T-helper 17 cell (primary cell): ENCODE results near the gene SLC16A6. TPM values are rescaled to one million over a fixed set of nuclear protein-coding genes. Genes with fewer than 3 reads are reported as not detected.
"Not testable (repeated sequence)": the region's sequence is repeated elsewhere in the genome, so short reads cannot be mapped to it uniquely, and the experiment has no call there.

ENCODE experiments used
- ATAC-seq: fragments of 150-1000 bp; cut with Tn5 transposase; 2 replicates; pipeline ENCODE4 v1.10.0; 2021; ENCODE audit warnings: mild to moderate bottlenecking, moderate library complexity
- DNase-seq, 3 donors: peaks; one replicate each; pipeline versions ENCODE4 v3.0.0 to v3.0.0-alpha.2; 2020 to 2021
- H3K9me3 ChIP-seq: one replicate; pipeline ENCODE4 v1.7.0; 2013; ENCODE audit warnings: low read length, mild to moderate bottlenecking; ENCODE audit not compliant: control insufficient read depth, poor library complexity, severe bottlenecking
- H3K27ac Mint-ChIP-seq: one replicate; pipeline ENCODE4 v1.8.0; 2022; ENCODE audit warnings: mild to moderate bottlenecking, moderate library complexity, mixed read lengths
- H3K27me3 Mint-ChIP-seq: one replicate; pipeline ENCODE4 v1.8.0; 2022; ENCODE audit warnings: mixed read lengths
- H3K36me3 Mint-ChIP-seq: one replicate; pipeline ENCODE4 v1.8.0; 2022; ENCODE audit warnings: low read depth, mixed read lengths
- H3K4me1 Mint-ChIP-seq: one replicate; pipeline ENCODE4 v1.8.0; 2022; ENCODE audit warnings: mild to moderate bottlenecking, mixed read lengths
- H3K4me3 Mint-ChIP-seq: one replicate; pipeline ENCODE4 v1.8.0; 2022; ENCODE audit warnings: mild to moderate bottlenecking, moderate library complexity, mixed read lengths
- total RNA-seq, 4 donors: library from RNA in 2 of 4; stranded (reverse) in 2 of 4; gene quantifications; one replicate each; pipeline ENCODE4 v1.2.3 and lab custom pipeline; 2022 to 2026

SLC16A6 gene
- total RNA-seq, 2 donors from 2014 or later, result 6.4 to 9.8 TPM

- Mint-ChIP-seq H3K4me1 (peaks cover 56% of the 10 kb centered on the region), H3K4me3 (peak overlapping the region; percentile 98), H3K36me3 (no peaks in the 10 kb centered on the region), H3K27ac (peak overlapping the region; percentile 89), H3K27me3 (no peaks in the 10 kb centered on the region)
- DNase-seq, result no peak
- no peaks in the 10 kb centered on the region for H3K9me3 ChIP-seq
- ATAC-seq, result no peak
These were observed 1.7 kb upstream of the SLC16A6 start for GRCh38 chr17:68292689-68293040.

DNA sequence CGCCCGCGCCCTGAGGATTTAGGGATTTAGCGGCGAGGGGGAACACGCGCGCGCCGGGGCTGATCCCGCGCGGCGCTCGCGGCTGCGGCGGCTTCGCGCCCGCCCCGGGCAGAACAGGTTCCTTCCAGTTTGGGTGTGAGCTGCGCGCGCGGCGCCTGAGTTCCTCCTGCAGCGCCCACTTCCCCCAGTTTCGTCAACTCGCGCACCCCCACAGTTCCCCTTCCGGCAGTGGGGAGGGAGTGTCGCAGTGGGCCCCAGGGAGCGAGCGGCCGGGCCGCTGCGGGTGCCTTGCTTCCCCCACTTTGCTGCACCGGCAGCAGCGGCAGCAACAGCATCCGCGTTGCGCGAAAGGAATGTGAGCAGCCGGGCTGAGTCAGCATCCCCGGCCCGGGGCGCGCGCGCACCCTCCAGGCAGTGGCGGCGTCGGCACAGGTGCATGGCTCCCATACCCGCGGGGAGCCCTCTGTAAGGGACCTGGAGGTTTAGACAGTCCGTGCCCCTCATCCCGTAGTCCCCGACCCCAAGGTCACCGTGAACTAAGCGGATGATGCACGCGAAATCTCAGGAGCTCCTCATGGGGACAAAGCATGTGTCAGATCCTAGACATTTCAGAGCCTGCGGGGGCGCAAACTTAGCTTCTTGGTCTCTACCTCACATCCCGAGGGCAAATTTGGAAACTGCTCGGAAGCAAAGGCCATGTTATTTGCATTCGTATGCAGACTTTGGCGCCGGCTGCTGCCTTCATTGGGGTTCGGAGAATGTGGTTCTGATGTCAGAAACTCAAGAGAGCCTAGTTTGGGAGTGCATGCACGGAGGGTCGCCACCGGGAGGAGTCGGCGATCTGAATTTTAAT is 1.1 kb upstream of the SLC16A6 start:
- no peaks in the 10 kb centered on the region for H3K27me3 Mint-ChIP-seq

DNA sequence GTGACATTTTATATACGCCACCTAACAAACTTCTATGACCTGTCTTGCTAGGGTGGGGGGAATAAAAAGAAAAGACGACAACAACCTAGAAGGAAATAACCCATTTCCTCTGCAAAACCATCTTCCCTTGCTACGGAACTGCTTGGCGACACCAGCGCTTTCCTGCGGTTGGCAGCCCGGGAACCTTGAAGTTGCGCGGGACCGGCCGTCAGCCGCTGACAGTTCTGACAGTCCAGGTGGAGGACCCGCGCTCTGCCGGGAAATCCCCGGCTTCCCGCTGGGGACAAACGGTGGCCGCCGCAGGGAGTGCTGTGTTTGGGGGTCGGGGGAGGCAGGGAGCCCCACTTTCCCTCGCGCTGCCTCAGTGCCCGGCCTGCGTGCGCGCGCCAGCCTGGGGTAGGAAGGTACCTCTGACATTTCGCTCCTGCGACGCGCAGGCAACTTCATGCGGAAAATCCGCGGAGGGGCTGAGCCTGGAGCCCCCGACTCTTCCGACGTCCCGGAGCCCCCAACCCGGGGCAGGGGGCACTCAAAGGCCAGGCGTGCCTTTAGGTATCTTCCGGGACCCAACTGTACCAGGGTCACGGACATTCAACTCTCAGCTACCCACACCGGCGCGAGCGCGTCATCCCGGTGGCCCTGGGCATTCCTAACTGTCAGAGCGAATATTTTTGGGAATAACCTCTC is 516 bp downstream of the SLC16A6 start:
- peaks cover 46% of the 10 kb centered on the region for H3K4me1 Mint-ChIP-seq
- peak overlapping the region; percentile 98 for H3K27ac Mint-ChIP-seq
- no peaks in the 10 kb centered on the region for H3K36me3 Mint-ChIP-seq
- no peaks in the 10 kb centered on the region for H3K9me3 ChIP-seq
- peak overlapping the region; percentile 98 for H3K4me3 Mint-ChIP-seq
- H3K27me3 Mint-ChIP-seq, result no peaks in the 10 kb centered on the region
- DNase-seq (peak; percentile 49 to 63 (median 57)), ATAC-seq (peak; percentile 21)

More for the DNA sequence above, 1.1 kb upstream of the SLC16A6 start:
- DNase-seq (peak; percentile 85 to 92 (median 85)), ATAC-seq (peak; percentile 76)
- H3K4me3 Mint-ChIP-seq, result peak overlapping the region; percentile 98
- no peaks in the 10 kb centered on the region for H3K9me3 ChIP-seq
- H3K36me3 Mint-ChIP-seq, result no peaks in the 10 kb centered on the region
- peak overlapping the region; percentile 89 for H3K27ac Mint-ChIP-seq
- peaks cover 55% of the 10 kb centered on the region for H3K4me1 Mint-ChIP-seq

DNA sequence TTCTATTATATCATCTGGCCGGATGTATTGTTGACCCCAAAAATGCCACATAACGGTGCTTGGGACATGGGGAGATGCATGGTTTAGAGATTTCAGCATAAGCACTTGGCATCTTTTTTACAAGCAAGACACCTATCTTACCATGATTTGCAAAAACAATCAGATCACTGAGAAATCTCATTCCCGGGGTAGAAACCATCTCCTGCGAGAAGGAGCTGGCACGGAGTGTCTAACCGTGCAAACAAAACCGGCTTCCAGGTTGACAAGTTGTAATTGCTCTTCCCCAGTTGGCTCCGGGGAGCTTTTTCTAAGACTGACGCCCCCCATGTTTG is 1.0 kb downstream of the SLC16A6 start:
- H3K36me3 Mint-ChIP-seq, result no peaks in the 10 kb centered on the region
- peak overlapping the region; percentile 98 for H3K27ac Mint-ChIP-seq
- DNase-seq (no peak), ATAC-seq (no peak)
- no peaks in the 10 kb centered on the region for H3K9me3 ChIP-seq
- peaks cover 44% of the 10 kb centered on the region for H3K4me1 Mint-ChIP-seq
- peak overlapping the region; percentile 98 for H3K4me3 Mint-ChIP-seq
- H3K27me3 Mint-ChIP-seq, result no peaks in the 10 kb centered on the region

- Mint-ChIP-seq H3K4me3 (peak overlapping the region; percentile 98), H3K27me3 (no peaks in the 10 kb centered on the region), H3K36me3 (no peaks in the 10 kb centered on the region), H3K4me1 (peaks cover 40% of the 10 kb centered on the region), H3K27ac (peak overlapping the region; percentile 98)
- DNase-seq (no peak), ATAC-seq (no peak)
- no peaks in the 10 kb centered on the region for H3K9me3 ChIP-seq
These were observed 1.5 kb downstream of the SLC16A6 start for GRCh38 chr17:68289473-68289872.

- Mint-ChIP-seq H3K4me3 (peak overlapping the region; percentile 98), H3K27me3 (no peaks in the 10 kb centered on the region), H3K27ac (peak overlapping the region; percentile 98), H3K4me1 (peaks cover 40% of the 10 kb centered on the region), H3K36me3 (no peaks in the 10 kb centered on the region)
- DNase-seq, result no peak
- no peaks in the 10 kb centered on the region for H3K9me3 ChIP-seq
- ATAC-seq, result no peak
These were observed 2.1 kb downstream of the SLC16A6 start for GRCh38 chr17:68288804-68289203.

GRCh38 chr17:68288375-68288774 is 2.6 kb downstream of the SLC16A6 start:
- Mint-ChIP-seq H3K4me3 (no peak overlapping the region), H3K4me1 (peaks cover 40% of the 10 kb centered on the region), H3K27ac (peak overlapping the region; percentile 98), H3K27me3 (no peaks in the 10 kb centered on the region), H3K36me3 (no peaks in the 10 kb centered on the region)
- no peaks in the 10 kb centered on the region for H3K9me3 ChIP-seq
- DNase-seq (no peak), ATAC-seq (no peak)

DNA sequence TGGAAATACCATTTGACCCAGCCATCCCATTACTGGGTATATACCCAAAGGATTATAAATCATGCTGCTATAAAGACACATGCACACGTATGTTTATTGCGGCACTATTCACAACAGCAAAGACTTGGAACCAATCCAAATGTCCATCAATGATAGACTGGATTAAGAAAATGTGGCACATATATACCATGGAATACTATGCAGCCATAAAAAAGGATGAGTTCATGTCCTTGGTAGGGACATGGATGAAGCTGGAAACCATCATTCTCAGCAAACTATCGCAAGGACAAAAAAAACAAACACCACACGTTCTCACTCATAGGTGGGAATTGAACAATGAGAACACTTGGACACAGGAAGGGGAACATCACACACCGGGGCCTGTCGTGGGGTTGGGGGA is 9.0 kb downstream of the SLC16A6 start:
- not testable (repeated sequence) for H3K27me3 Mint-ChIP-seq, ATAC-seq, H3K4me1 Mint-ChIP-seq, H3K9me3 ChIP-seq, DNase-seq, H3K4me3 Mint-ChIP-seq, H3K27ac Mint-ChIP-seq, H3K36me3 Mint-ChIP-seq

DNA sequence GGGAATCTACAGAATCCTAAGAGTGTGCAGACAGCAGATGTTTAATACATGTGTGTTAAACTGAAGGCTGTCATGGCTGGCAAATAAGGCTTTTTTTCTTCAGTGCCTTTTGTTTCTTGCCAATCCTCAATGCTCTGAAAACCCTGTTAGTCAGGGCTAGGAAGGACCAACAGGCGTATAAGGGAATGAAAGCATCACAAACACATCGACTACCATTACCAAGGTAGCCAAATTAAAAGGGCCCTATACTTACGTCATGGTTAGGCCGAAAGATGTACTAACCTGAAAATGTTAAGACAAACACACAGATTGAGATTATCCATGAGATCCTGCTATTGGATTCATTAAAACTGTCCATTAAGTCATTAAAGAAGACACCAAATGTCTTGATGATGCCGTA is 13.1 kb downstream of the SLC16A6 start:
- no peak overlapping the region for H3K27ac Mint-ChIP-seq
- peaks cover 5% of the 10 kb centered on the region for H3K36me3 Mint-ChIP-seq

GRCh38 chr17:68276339-68276738 is 14.6 kb downstream of the SLC16A6 start:
- not testable (repeated sequence) for DNase-seq, H3K4me3 Mint-ChIP-seq

More for the DNA sequence above, 13.1 kb downstream of the SLC16A6 start:
- H3K27me3 Mint-ChIP-seq, result no peaks in the 10 kb centered on the region
- H3K4me1 Mint-ChIP-seq, result peaks cover 7% of the 10 kb centered on the region
- DNase-seq (no peak), ATAC-seq (no peak)
- no peak overlapping the region for H3K4me3 Mint-ChIP-seq
- no peaks in the 10 kb centered on the region for H3K9me3 ChIP-seq

GRCh38 chr17:68273722-68274121 is 17.2 kb downstream of the SLC16A6 start:
- H3K9me3 ChIP-seq, result no peaks in the 10 kb centered on the region
- ATAC-seq (no peak), DNase-seq (no peak)
- Mint-ChIP-seq H3K27me3 (no peaks in the 10 kb centered on the region), H3K4me3 (no peak overlapping the region), H3K4me1 (peaks cover 2% of the 10 kb centered on the region), H3K27ac (no peak overlapping the region), H3K36me3 (peaks cover 2% of the 10 kb centered on the region)

More at GRCh38 chr17:68276339-68276738, 14.6 kb downstream of the SLC16A6 start:
- not testable (repeated sequence) for H3K9me3 ChIP-seq, H3K4me1 Mint-ChIP-seq, H3K27ac Mint-ChIP-seq, ATAC-seq, H3K36me3 Mint-ChIP-seq, H3K27me3 Mint-ChIP-seq

DNA sequence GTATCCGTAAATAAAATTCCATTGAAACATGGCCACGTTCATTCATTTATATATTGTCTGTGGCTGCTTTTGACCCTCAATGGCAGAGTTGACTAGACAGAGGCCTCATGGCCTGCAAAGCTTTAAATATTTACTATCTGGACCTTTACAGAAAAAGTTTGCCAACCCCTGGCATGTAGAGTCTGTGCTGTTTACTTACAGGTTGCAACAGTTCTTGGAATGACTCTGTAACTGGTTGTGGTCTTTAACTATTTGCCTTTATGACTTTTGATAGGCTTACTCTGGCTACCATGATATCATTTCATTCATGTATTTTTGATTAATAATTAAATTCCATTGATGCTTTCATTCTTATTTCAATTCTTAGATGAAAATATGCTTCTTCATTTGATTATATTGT is 25.1 kb downstream of the SLC16A6 start:
- not testable (repeated sequence) for H3K9me3 ChIP-seq, H3K27me3 Mint-ChIP-seq, ATAC-seq, H3K36me3 Mint-ChIP-seq, DNase-seq, H3K27ac Mint-ChIP-seq, H3K4me3 Mint-ChIP-seq
- H3K4me1 Mint-ChIP-seq, result peaks cover 15% of the 10 kb centered on the region

DNA sequence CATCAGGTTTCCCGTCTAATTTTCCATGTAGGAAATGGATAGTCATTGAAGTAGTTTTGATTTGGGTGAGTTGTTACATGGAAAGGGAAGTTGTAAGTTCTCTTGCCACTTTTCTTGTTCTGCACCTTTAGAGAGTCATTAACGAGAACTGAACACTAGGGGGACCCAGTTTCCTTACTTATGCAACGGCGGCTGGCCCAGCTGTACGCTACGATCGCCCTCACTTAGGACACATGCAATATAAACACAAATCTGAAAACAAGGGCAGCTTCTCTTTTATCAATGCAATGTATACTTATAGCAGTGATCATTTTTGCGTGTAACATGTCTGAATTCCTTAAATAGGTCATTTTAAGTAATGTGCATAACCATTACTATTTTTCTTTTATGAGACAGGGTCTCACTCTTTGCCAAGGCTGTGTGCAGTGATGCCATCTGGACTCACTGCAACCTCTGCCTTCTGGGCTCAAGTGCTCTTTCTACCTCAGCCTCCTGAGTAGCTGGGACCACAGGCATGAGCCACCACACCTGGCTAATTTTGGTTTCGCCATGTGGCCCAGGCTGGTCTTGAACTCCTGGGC is 27.7 kb downstream of the SLC16A6 start:
- ATAC-seq, result peak; percentile 20
- H3K4me3 Mint-ChIP-seq, H3K27me3 Mint-ChIP-seq, DNase-seq, H3K36me3 Mint-ChIP-seq, H3K9me3 ChIP-seq: not testable (repeated sequence)
- peak overlapping the region; percentile 67 for H3K27ac Mint-ChIP-seq
- H3K4me1 Mint-ChIP-seq, result peaks cover 25% of the 10 kb centered on the region
